ENCODE results near the gene PGF. TPM values are rescaled to one million over a fixed set of nuclear protein-coding genes. Genes with fewer than 3 reads are reported as not detected.

Gene PGF
- total RNA-seq, 1 donor from 2014 or later = 44.8 TPM

DNA sequence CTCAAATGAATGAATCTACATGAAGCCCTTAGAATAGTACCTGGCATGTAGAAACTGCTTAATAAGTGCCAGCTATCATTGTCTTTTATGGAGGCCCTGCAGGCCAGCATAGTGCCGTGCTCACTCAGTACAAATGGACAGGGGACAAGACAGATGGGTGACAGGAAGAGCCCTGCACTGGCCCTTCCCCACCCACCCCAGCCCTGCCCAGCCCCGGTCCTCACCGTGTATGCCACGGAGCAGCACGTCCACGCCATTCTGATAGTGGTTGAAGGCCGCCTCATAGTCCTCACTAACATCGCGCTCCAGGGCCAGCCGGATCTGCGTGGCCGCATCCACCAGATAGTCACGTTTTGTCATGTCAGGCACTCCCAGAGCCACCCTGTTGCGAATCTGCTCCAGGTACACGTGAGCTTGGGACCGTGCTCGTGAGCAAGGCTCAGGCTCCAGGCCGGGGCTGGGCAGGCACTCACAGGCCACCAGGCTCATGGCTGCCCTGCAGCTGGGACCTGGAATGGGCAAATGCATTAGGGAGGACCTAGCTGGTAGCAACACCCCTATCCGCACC is 34.3 kb downstream of the PGF start:
- no peak for DNase-seq (ENCODE audit: low read depth in 2 of 2)

DNA sequence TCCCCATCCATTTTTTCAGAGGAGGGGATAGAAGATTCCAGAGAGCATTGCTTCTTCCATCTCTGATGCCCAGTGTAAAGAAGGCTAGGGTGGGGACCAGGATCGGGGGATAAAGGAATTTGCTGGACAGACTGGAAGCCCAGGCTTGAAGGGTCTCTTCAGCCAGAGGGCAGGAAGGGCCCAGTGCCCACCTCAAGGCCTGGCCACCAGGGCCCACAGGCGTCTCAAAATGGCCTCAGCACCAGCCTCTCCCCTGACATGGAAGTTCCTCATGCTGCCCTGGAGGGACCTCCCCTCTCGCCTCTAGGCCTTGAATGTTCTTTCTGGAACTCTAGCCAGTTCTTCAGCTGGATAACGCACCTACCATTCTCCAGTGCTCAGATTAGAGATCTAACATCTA is 35.1 kb downstream of the PGF start:
- no peak for DNase-seq (ENCODE audit: low read depth in 2 of 2)

DNA sequence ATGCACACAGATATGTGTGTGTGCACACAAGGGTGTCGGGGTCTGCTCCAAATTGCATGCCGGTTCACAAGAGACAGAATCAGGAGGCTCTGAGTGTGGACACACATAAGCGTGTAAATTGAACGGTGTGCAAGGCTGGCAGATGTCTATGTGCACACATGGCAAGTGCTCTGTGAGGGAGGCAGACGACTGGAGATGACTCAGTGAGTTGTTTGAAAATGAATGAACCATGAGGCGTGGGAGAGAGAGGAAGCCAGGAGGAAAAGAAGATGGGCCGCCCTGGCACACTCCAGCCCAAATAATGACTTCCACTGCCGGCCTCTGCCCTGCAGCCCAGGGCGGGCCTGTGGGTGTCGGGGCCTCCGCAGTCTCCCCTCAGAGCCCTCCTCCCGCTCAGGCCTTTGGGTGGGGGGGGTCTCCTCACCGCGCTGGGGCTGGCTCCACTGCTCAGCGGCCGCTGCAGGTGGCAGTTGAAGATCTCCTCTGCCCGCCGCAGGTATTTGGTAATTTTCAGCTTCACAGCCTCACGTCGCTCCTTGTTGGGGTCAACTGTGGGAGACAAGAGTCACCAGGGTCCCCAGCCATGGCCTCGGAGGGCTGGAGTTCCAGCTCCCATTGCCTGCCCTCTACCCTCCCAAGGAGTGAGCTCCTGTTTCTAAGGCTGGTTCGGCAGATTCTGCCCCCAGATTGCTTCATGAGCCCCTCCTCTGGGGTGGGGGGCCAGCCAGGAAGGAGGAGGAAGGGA is 35.8 kb downstream of the PGF start:
- no peak for DNase-seq (ENCODE audit: low read depth in 2 of 2)

DNA sequence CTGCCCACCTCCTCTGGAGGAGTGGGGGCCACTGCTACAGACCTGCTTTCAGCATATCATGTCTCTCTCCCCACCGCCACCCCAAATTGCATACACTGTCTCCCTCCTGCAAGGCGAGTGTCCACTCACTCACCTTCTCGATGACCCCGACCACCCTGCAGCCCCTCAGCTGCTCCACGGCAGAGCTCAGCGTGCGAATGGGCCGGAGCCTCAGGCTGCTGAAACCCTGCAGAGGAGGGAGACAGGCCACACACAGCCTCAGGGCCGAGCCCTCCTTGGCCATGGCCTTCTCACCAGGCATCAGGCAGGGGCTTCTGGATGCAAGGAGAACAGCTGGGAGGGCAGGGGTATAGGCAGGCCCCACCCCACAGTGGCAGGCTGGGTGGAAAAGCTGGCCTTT is 37.0 kb downstream of the PGF start:
- DNase-seq (ENCODE audit: low read depth in 2 of 2) = no peak

DNA sequence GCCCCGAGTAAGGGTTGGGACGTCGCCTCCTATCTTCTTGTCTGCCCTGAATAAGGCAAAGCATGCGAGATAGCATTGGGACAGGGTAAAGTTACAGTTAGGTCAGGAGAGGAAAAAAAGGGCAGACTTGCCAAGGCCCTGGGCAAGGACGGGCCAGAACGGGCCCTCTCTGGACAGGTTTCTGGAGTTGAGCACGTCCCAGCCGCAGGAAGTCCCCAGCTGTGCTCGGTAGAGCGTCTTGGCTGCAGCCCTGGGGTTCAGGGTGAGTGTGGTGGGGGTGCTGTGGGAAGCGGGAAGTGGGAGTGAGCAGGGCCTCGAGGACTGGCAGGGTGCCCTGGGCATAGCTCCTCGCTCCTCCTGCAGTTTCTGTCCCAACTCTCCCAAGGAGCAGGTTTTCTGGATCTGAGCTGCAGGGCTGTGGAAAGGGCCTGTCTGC is 37.7 kb downstream of the PGF start:
- DNase-seq (ENCODE audit: low read depth in 2 of 2) = no peak

DNA sequence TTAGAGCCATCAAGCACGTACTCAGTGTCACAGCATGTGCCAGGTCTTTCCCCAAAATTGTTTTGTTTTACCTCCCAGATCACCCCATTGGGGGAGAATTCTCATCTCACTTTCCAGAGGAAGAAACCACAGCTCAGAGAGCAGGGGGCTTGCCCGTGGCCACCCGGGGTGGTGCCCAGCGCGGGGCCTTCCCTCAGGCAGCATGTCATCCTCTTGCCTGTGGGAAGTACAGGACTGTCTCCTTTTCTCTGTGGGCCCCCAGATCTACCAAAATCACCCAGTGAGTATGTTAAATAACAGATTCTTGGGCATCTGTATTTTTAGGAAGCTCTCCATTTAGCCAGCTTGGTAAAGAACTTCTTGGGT is 38.2 kb downstream of the PGF start:
- no peak for DNase-seq (ENCODE audit: low read depth in 2 of 2)

DNA sequence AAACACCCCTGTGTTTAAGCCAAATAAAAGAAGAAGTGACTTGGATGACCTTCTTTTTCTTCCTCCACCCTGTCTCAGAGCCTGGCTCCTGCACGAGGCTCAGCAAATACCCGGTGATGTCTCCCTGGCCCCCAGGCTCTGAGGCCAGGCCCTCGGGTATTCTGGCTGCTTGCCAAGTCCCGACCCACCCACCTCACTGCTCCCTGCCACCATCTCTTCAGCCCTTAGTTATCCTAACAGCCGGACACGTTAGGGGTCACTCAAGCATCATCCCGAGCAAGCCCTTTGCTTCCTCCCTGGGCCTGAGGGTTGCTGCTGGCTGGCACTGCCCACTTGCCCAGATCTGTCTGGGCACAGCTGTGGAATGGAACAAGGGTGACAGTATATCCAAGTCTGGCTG is 39.6 kb downstream of the PGF start:
- DNase-seq (ENCODE audit: low read depth in 2 of 2) = no peak

DNA sequence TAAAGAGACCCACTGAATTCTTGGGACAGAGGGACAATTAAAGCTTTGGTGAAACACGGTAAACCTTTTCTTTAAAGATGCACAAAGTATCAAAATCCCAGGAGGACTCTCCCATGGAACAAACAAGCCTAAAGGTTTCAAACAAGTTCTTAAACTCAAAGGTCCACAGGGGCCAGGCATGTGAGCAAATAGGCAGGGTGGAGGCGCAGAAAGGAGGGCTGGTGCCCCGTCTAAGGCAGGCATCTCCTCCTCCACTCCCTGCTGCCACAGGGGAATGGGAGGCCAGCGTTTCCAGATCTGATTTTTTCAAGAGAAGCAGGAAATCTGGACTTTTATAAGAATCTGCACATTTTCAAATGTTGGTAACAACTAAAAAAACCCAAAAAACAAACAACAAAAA is 40.0 kb downstream of the PGF start:
- DNase-seq (ENCODE audit: low read depth in 2 of 2) = no peak

DNA sequence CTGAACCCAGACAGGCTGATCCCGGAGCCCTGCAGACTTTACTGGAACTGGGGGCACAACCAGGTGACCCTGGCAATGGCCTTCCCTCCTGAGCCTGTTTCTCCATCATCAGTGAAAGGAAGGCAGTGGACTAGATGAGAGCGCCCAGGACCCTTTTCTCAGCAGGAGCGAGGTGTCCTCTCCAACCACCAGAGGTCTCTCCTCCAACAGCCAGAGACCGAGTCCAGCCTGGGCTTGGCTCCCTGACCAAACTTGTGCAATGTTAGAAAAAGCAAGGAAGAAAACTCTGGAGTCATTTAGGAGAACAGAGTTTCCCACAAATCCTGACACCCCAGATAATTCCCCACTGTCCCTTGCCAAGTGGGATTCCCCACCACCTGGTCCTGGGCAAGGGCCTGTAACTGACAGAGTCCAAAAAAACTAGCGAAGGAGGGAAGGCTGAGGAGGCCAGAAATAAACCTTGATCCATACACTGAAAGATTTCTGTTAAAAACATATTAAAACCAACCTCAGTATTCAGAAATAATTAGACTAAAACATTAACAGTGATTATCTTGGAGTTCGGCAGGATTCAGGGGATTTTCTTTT is 41.3 kb downstream of the PGF start:
- DNase-seq (ENCODE audit: low read depth in 2 of 2) = peak; percentile 64 to 77

DNA sequence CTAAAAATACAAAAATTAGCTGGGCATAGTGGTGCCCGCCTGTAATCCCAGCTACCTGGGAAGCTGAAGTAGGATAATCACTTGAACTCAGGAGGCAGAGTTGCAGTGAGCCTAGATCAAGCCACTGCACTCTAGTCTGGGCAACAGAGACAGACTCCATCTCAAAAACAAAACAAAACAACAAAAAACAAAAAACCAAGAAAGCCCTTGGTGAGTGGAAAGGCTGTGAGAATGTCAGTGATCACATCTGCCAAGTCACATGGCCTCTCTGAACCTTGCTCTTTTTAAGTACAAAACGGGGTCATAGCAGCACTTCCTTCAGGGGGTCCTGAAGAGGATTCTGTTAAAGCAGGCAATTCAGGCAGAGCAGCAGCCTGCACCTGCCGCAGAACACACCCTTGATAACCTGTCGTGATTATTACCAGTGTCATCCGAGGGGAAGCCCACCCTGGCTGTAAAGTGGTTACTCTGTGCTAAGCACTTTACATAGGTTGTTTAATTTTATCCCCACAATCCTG is 41.9 kb downstream of the PGF start:
- DNase-seq (ENCODE audit: low read depth in 2 of 2) = no peak

DNA sequence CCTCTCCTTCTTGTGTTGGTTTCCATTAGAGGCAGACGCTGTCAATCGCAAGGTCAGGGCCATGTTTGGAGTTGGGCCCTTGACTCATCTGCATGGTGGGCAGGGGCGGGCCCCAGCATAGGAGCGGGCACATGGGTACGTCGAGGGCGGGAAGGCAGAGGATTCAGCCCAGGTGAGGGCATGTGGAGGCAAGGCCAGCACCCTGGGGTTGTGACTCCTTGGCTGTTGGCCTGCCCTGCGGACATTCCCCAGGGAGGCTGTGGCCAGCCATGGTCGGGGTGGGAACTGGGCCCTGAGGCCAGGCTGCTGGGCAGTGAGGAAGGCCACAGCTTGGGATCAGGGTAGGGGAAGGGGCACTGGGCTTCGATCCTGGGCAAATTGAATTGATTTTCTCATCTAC is 42.6 kb downstream of the PGF start:
- no peak for DNase-seq (ENCODE audit: low read depth in 2 of 2)

DNA sequence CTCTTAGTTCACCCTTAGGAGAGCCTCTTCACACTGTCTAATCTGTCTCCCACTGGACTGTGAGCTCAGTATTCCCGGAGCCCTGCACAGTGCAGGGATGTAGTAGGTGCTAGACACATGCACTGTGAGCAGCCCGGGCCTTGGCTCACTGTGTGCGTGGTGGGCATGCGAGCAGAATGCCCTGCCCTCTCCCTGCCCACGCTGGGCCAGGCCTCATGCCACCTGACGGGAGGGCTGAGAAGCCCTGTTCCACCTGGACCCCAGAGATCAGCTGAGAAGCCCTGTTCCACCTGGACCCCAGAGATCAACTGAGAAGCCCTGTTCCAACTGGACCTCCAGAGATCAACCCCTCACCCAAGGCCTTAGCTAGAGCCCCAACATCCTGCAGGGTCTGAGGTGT is 43.3 kb downstream of the PGF start:
- no peak for DNase-seq (ENCODE audit: low read depth in 2 of 2)

DNA sequence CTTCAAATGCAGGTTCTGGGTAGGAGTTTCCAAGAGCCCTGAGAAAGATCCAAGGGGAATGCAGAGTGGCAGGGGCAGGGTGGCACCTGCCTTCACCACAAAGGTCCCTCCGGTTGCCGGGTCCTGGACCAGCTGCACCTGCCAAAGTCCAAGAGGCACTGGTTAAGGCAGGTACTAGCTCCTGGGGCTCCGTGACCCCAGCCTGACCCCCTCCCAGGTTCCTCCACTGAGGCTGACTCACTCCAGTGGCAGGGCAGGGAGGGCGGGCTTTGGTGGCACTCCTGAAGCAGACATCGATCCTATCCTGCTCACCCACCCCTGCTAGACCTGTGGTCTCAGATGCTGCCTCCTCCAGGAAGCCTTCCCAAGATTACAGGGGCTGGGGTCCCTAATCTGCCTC is 43.7 kb downstream of the PGF start:
- no peak for DNase-seq (ENCODE audit: low read depth in 2 of 2)

DNA sequence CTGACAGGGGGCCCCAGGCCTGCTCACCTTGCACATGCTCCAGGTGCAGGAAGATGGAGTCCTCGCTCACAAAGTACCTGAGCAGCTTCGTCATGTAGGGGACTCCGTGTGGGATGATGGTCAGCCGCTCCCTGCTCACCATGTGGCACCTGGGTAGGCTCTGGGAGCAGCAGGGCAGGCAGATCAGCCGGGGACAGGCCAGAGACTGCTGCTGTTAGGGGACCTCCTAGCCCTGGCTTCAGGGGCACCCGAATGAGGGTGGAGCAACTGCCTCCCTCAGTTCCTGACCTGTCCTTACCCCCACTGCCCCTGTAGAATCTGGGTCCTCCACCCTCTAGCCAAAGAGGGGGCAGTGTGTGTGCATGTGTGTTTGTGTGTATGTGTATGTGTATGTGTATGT is 44.2 kb downstream of the PGF start:
- DNase-seq (ENCODE audit: low read depth in 2 of 2) = no peak

DNA sequence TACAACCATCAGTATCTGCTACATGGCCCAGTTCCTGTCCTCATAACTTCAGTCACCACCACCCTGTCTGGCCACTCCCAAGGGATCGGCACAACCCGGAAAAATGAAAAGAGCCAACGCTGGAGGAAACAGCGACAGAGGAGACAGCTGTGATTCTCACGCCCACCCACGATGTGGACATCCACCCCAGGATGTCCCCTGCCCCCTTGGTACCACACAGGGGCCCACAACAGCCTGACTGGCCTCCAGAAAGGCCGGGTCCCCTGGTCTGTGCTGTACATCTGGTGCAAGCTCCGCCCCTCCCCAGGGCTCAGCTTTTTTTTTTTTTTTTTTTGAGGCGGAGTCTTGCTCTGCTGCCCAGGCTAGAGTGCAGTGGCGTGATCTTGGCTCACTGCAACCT is 44.8 kb downstream of the PGF start:
- DNase-seq (ENCODE audit: low read depth in 2 of 2) = no peak

DNA sequence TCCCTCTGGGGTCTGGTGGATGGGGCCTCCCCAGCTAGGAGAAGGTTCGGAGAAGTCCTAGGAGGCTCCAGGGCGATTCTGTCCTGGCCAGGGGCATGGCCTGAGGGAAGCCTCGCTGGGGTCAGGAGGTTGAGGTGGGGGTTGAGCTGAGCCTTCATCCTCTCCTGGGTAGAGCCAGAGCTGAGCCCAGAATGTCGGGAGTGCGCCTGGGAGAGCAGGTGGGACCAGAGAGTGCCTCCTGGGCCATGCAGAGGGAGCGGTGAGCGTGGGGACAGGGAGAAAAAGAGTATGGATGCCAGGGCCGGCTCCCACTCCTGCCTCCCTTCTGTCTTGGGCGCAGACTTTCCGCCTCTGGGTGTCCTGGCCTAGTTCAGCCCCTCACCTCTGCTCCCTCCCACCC is 45.5 kb downstream of the PGF start:
- DNase-seq (ENCODE audit: low read depth in 2 of 2) = no peak

DNA sequence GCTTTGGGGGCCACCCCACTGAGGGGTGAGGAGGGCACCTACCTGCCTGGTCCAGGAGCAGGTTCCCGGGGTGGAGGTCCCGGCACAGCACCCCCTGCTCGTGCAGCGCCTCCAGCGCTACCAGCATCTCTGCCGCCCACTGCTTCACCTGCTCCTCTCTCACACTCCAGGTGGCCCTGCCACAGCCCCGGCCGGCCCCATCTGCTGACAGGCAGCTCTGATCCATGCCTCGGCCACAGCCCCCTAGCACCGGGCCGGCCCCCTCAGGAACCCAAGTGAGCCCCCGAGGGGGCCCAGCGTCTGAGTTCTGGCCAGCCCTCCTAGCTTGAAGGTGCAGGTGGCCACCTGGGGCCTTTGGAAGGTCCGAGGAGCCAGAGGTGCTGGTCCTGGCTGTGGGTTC is 45.9 kb downstream of the PGF start:
- no peak for DNase-seq (ENCODE audit: low read depth in 2 of 2)

DNA sequence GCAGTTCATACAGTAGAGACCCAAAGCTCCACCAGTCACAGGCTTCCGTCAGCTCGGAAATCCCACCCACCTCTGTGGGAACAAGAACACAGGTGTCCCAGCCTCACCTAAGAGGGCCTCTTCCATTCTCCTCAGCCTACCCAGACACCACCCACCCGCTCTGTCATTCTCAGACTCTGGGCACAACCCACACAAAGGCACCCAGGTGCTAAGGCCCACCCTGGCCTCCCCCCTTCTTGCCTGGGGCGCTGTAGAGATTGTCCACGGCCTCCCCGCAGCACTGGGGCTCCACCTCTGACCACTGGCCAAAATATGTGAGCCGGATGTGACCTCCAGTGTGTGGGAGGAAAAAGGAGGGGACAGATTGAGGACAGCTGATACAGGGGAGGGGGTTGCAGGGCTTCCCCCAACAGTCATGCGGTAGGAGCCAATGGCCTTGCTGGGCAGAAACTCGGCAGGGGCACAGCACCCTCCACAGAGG is 46.5 kb downstream of the PGF start:
- DNase-seq (ENCODE audit: low read depth in 2 of 2) = peak; percentile 15 to 20

DNA sequence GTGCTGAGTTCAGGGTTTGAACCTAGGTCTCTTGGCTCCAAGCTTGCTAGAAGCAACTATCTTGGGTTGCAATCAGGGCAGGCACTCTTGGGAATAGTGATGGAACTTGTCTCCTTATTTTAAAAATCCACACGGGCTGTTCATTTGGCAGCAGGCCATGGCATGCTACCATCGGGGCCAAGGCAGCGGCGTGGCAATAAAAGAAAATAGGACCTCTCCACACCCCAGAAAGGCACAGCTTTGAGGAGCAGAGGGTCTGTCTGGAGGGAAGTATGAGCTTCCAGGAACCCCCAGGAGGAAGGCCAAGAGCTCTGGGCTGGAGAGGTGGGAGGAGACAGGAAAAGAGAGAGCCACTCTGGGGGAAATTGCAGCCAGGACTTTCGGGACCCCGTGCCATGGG is 47.7 kb downstream of the PGF start:
- DNase-seq (ENCODE audit: low read depth in 2 of 2) = no peak

DNA sequence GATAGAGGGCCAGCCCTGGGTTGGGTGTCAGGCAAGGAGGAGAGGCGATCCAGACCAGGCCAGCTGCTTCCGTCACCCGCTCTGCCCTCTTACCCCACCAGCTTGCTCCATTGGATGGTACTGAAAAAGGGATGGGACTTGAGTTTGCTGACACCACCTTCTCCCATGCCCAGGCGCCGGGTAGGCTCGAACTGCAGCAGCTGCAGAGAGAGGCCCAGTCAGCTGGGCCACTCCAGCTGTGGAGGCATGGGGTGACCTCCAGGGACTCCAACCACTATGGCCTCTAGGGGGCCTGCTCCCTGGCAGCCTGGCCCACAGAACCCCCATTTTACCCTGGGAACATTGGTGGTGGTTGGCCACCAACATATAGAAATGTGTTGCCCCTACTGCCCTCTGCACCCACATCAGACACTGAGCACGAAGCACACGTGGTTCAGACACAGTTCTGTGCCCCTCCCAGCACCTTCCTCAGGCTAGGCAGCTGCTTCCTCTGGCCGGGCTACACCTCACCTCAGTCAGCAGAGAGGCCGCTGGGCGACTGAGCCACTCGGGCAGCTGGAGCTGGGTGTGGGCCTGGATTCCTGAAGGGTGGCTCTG is 48.4 kb downstream of the PGF start:
- DNase-seq (ENCODE audit: low read depth in 2 of 2) = peak in 1 of 2 donors; percentile 23

DNA sequence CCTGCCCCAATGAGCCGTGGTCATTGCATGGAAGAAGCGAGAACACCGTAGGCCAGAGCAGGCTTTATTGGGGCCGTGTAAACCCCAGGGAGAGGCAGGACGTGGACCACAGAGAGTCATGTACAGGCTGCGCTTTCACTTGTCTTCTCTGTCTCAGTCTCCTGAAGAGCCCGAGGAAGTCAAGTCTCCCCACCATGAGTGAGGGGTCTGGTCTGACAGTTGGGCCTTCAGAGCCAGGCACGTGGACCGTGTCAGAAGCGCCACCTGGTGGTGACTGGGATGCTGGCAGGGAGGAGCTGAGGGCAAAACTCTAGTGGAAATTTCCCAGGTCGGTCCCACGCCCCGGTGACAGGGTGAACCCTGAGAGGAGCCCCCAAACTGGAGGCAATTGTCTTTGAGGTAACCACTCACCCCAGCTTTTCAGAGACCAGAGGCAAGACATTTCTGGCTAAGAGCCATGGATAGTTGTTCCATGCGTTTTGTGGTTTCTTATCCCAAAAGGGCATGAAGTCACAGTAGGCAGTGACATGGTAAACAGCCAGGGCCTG is 49.7 kb downstream of the PGF start:
- peak in 1 of 2 donors; percentile 59 for DNase-seq (ENCODE audit: low read depth in 2 of 2)
